ENCODE data around the gene CBX8.

DNA sequence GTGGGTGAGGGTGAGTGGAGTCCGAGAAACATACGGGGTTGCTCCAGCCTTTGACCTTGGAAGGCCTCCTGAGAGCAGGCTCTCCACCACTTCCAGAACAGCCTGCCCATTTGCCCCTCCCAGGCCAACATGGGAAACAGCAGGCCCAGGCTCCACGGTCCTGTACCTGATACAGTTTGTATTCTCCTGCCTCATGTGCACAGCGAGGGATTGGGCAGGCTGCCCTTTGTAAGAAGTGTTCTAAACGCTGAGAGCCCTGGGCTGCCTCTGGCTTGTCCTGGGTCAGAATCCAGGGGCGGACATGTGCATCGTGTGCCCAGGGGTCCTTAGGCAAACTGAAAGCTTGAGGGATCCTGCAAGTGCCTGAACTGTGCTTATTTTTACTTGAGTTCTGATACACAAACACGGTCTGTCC, 22.3 kb downstream of the CBX8 start:
- no peak for TF ChIP-seq POLR2A (IDR thresholded peaks at IDR 0.05)
- TF ChIP-seq, protein P1, sequence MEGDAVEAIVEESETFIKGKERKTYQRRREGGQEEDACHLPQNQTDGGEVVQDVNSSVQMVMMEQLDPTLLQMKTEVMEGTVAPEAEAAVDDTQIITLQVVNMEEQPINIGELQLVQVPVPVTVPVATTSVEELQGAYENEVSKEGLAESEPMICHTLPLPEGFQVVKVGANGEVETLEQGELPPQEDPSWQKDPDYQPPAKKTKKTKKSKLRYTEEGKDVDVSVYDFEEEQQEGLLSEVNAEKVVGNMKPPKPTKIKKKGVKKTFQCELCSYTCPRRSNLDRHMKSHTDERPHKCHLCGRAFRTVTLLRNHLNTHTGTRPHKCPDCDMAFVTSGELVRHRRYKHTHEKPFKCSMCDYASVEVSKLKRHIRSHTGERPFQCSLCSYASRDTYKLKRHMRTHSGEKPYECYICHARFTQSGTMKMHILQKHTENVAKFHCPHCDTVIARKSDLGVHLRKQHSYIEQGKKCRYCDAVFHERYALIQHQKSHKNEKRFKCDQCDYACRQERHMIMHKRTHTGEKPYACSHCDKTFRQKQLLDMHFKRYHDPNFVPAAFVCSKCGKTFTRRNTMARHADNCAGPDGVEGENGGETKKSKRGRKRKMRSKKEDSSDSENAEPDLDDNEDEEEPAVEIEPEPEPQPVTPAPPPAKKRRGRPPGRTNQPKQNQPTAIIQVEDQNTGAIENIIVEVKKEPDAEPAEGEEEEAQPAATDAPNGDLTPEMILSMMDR (IDR thresholded peaks at IDR 0.05) = no peak
